CD4-positive, alpha-beta T cell treated with Interleukin-6 for 4 hours (primary cell): ENCODE measurements around the gene HRH3.

Experiments
- DNase-seq: peaks from one replicate; pipeline ENCODE4 v3.0.0-alpha.2; 2020; ENCODE audit warnings: mixed read lengths

Gene HRH3

GRCh38 chr20:62228982-62229545, 9.0 kb upstream of the HRH3 start:
- no peak for DNase-seq

- no peak for DNase-seq
These were observed 8.2 kb upstream of the HRH3 start for GRCh38 chr20:62227977-62228958.

- no peak for DNase-seq
These were observed 7.5 kb upstream of the HRH3 start for GRCh38 chr20:62227591-62227976.

GRCh38 chr20:62226707-62227590, 6.9 kb upstream of the HRH3 start:
- DNase-seq, result no peak

- DNase-seq, result no peak
These were observed 6.0 kb upstream of the HRH3 start for GRCh38 chr20:62225820-62226635.

GRCh38 chr20:62225026-62225425, 4.9 kb upstream of the HRH3 start:
- no peak for DNase-seq

GRCh38 chr20:62224113-62224855, 4.2 kb upstream of the HRH3 start:
- DNase-seq, result no peak

- DNase-seq, result no peak
These were observed 3.5 kb upstream of the HRH3 start for GRCh38 chr20:62223571-62223970.

- DNase-seq, result no peak
These were observed 2.9 kb upstream of the HRH3 start for GRCh38 chr20:62222972-62223371.

- DNase-seq, result no peak
These were observed 2.3 kb upstream of the HRH3 start for GRCh38 chr20:62222266-62222850.

- DNase-seq, result no peak
These were observed 839 bp upstream of the HRH3 start for GRCh38 chr20:62220666-62221568.

- DNase-seq, result no peak
These were observed 732 bp downstream of the HRH3 start for GRCh38 chr20:62219101-62219991.

GRCh38 chr20:62217913-62218773, 1.9 kb downstream of the HRH3 start:
- DNase-seq, result no peak

GRCh38 chr20:62216636-62217566, 3.2 kb downstream of the HRH3 start:
- no peak for DNase-seq

- DNase-seq, result no peak
These were observed 4.0 kb downstream of the HRH3 start for GRCh38 chr20:62215991-62216635.
